ENCODE data around the gene KIRREL2. TPM values are rescaled to one million over a fixed set of nuclear protein-coding genes. Genes with fewer than 3 reads are reported as not detected.
A peak's percentile ranks its signal among the peaks of the same experiment; 100 is the strongest.

The KIRREL2 gene
- total and polyA plus RNA-seq, 3 experiments from 2014 or later, result 0.62 to 0.83 TPM; not detected in 1

GRCh38 chr19:35860436-35860817 is 3.7 kb downstream of the KIRREL2 start:
- no peaks in the 10 kb centered on the region for H3K4me1 ChIP-seq (ENCODE audit: insufficient read depth, low read length)
- no peaks in the 10 kb centered on the region for H3K9me3 ChIP-seq (ENCODE audit: low read length)
- no peaks in the 10 kb centered on the region for H3K36me3 ChIP-seq (ENCODE audit: insufficient read depth, low read length)
- peaks cover 10% of the 10 kb centered on the region for H3K27me3 ChIP-seq (ENCODE audit: insufficient read depth, low read length, poor library complexity, severe bottlenecking)
- POLR2A ChIA-PET, result no interaction called here
- H3K27me3 Mint-ChIP-seq, result peaks cover 43 to 56% of the 10 kb centered on the region in 2 donors
- no peak overlapping the region for H3K4me3 ChIP-seq (ENCODE audit: low read length)
- H3K4me1 Mint-ChIP-seq, result peaks cover 8 to 16% (median 12%) of the 10 kb centered on the region in 3 donors
- CTCF ChIA-PET, result interaction anchor here (1.9 kb wide), 1 partner anchor 80 kb away, joined by 4 read pairs; no protein-coding TSS in a partner anchor
- no peak overlapping the region for H3K4me3 Mint-ChIP-seq
- H3K27ac ChIP-seq (ENCODE audit: low read depth, low read length), result no peak overlapping the region
- no peak overlapping the region for H3K27ac Mint-ChIP-seq
- H3K36me3 Mint-ChIP-seq, result no peaks in the 10 kb centered on the region
- no peaks in the 10 kb centered on the region for H3K9me3 Mint-ChIP-seq
- no peak for DNase-seq

- Mint-ChIP-seq H3K36me3 (no peaks in the 10 kb centered on the region), H3K27ac (no peak overlapping the region), H3K9me3 (no peaks in the 10 kb centered on the region), H3K4me1 (peaks cover 8 to 16% (median 12%) of the 10 kb centered on the region in 3 donors), H3K27me3 (peaks cover 39 to 58% of the 10 kb centered on the region in 2 donors), H3K4me3 (no peak overlapping the region)
- Histone ChIP-seq H3K4me3 (ENCODE audit: low read length) (no peak overlapping the region), H3K36me3 (ENCODE audit: insufficient read depth, low read length) (no peaks in the 10 kb centered on the region), H3K9me3 (ENCODE audit: low read length) (no peaks in the 10 kb centered on the region), H3K27me3 (ENCODE audit: insufficient read depth, low read length, poor library complexity, severe bottlenecking) (peaks cover 10% of the 10 kb centered on the region), H3K27ac (ENCODE audit: low read depth, low read length) (no peak overlapping the region), H3K4me1 (ENCODE audit: insufficient read depth, low read length) (no peaks in the 10 kb centered on the region)
- CTCF ChIA-PET, result interaction anchor here (1.9 kb wide), 1 partner anchor 80 kb away, joined by 4 read pairs; no protein-coding TSS in a partner anchor
- POLR2A ChIA-PET, result no interaction called here
- no peak for DNase-seq
Measured at GRCh38 chr19:35860818-35861639, 4.3 kb downstream of the KIRREL2 start.

- ChIA-PET POLR2A (no interaction called here), CTCF (no interaction called here)
- H3K9me3 Mint-ChIP-seq, result no peaks in the 10 kb centered on the region
- Histone ChIP-seq H3K4me1 (ENCODE audit: insufficient read depth, low read length) (no peaks in the 10 kb centered on the region), H3K4me3 (ENCODE audit: low read length) (no peak overlapping the region), H3K27ac (ENCODE audit: low read depth, low read length) (no peak overlapping the region), H3K9me3 (ENCODE audit: low read length) (no peaks in the 10 kb centered on the region), H3K27me3 (ENCODE audit: insufficient read depth, low read length, poor library complexity, severe bottlenecking) (peaks cover 10% of the 10 kb centered on the region), H3K36me3 (ENCODE audit: insufficient read depth, low read length) (no peaks in the 10 kb centered on the region)
- no peaks in the 10 kb centered on the region for H3K36me3 Mint-ChIP-seq
- H3K4me1 Mint-ChIP-seq, result peaks cover 8 to 16% (median 12%) of the 10 kb centered on the region in 3 donors
- no peak overlapping the region for H3K27ac Mint-ChIP-seq
- H3K27me3 Mint-ChIP-seq, result peaks cover 39 to 62% of the 10 kb centered on the region in 2 donors
- H3K4me3 Mint-ChIP-seq, result no peak overlapping the region
- DNase-seq, result no peak
Measured at GRCh38 chr19:35861640-35862160, 5.0 kb downstream of the KIRREL2 start.

- Mint-ChIP-seq H3K9me3 (no peaks in the 10 kb centered on the region), H3K27ac (no peak overlapping the region), H3K4me1 (peaks cover 3 to 9% (median 4%) of the 10 kb centered on the region in 3 donors), H3K36me3 (no peaks in the 10 kb centered on the region), H3K4me3 (no peak overlapping the region), H3K27me3 (peaks cover 38 to 63% of the 10 kb centered on the region in 2 donors)
- no peak for DNase-seq
- no peaks in the 10 kb centered on the region for H3K4me1 ChIP-seq (ENCODE audit: insufficient read depth, low read length)
- no peak overlapping the region for H3K27ac ChIP-seq (ENCODE audit: low read depth, low read length)
- H3K27me3 ChIP-seq (ENCODE audit: insufficient read depth, low read length, poor library complexity, severe bottlenecking), result peaks cover 5% of the 10 kb centered on the region
- no peak overlapping the region for H3K4me3 ChIP-seq (ENCODE audit: low read length)
- H3K9me3 ChIP-seq (ENCODE audit: low read length), result no peaks in the 10 kb centered on the region
- CTCF ChIA-PET, result interaction anchor here (0.6 kb wide), 1 partner anchor 171 kb away, joined by 3 read pairs; no protein-coding TSS in a partner anchor
- POLR2A ChIA-PET, result no interaction called here
- no peaks in the 10 kb centered on the region for H3K36me3 ChIP-seq (ENCODE audit: insufficient read depth, low read length)
Measured at GRCh38 chr19:35862528-35862927, 5.8 kb downstream of the KIRREL2 start.

- Histone ChIP-seq H3K9me3 (ENCODE audit: low read length) (no peaks in the 10 kb centered on the region), H3K27me3 (ENCODE audit: insufficient read depth, low read length, poor library complexity, severe bottlenecking) (peaks cover 5% of the 10 kb centered on the region), H3K4me1 (ENCODE audit: insufficient read depth, low read length) (no peaks in the 10 kb centered on the region), H3K27ac (ENCODE audit: low read depth, low read length) (no peak overlapping the region), H3K36me3 (ENCODE audit: insufficient read depth, low read length) (no peaks in the 10 kb centered on the region), H3K4me3 (ENCODE audit: low read length) (no peak overlapping the region)
- Mint-ChIP-seq H3K27ac (no peak overlapping the region), H3K27me3 (peaks cover 37 to 67% of the 10 kb centered on the region in 2 donors), H3K9me3 (no peaks in the 10 kb centered on the region), H3K4me3 (no peak overlapping the region), H3K4me1 (peaks cover 0 to 13% (median 2%) of the 10 kb centered on the region in 3 donors), H3K36me3 (no peaks in the 10 kb centered on the region)
- CTCF ChIA-PET, result interaction anchor here (0.6 kb wide), 1 partner anchor 171 kb away, joined by 3 read pairs; no protein-coding TSS in a partner anchor
- POLR2A ChIA-PET, result no interaction called here
- DNase-seq, result no peak
Measured at GRCh38 chr19:35863018-35863417, 6.3 kb downstream of the KIRREL2 start.

- peaks cover 32 to 61% of the 10 kb centered on the region in 2 donors for H3K27me3 Mint-ChIP-seq
- H3K27me3 ChIP-seq (ENCODE audit: insufficient read depth, low read length, poor library complexity, severe bottlenecking), result peaks cover 30% of the 10 kb centered on the region
Measured at GRCh38 chr19:35868172-35868822, 11.6 kb downstream of the KIRREL2 start, which contains the start of gene APLP1. TSS of gene APLP1 (plus strand) at chr19:35868574. CDS start at chr19:35868637, 63 bp downstream.

GRCh38 chr19:35868823-35869326 is 12.2 kb downstream of the KIRREL2 start:
- ChIA-PET POLR2A (no interaction called here), CTCF (interaction anchor here (1.5 kb wide), 1 partner anchor 14 kb away, joined by 3 read pairs; no protein-coding TSS in a partner anchor)
- Mint-ChIP-seq H3K27ac (no peak overlapping the region), H3K4me1 (peaks cover 12 to 23% (median 14%) of the 10 kb centered on the region in 3 donors), H3K36me3 (no peaks in the 10 kb centered on the region), H3K27me3 (peaks cover 30 to 64% of the 10 kb centered on the region in 2 donors), H3K4me3 (peak overlapping the region; percentile 45 to 67 (median 65)), H3K9me3 (no peaks in the 10 kb centered on the region)
- no peak for DNase-seq
- H3K4me1 ChIP-seq (ENCODE audit: insufficient read depth, low read length), result peaks cover 18% of the 10 kb centered on the region
- H3K4me3 ChIP-seq (ENCODE audit: low read length), result peak overlapping the region; percentile 34
- no peaks in the 10 kb centered on the region for H3K36me3 ChIP-seq (ENCODE audit: insufficient read depth, low read length)
- no peak overlapping the region for H3K27ac ChIP-seq (ENCODE audit: low read depth, low read length)
- peaks cover 30% of the 10 kb centered on the region for H3K27me3 ChIP-seq (ENCODE audit: insufficient read depth, low read length, poor library complexity, severe bottlenecking)
- no peaks in the 10 kb centered on the region for H3K9me3 ChIP-seq (ENCODE audit: low read length)

More at GRCh38 chr19:35868172-35868822, 11.6 kb downstream of the KIRREL2 start, which contains the start of gene APLP1:
- Mint-ChIP-seq H3K36me3 (no peaks in the 10 kb centered on the region), H3K9me3 (no peaks in the 10 kb centered on the region), H3K4me3 (peak within 1 kb of the TSS; percentile 55 to 74 (median 65)), H3K4me1 (peaks cover 12 to 23% (median 14%) of the 10 kb centered on the region in 3 donors), H3K27ac (peak within 1 kb of the TSS in 1 of 8 donors; percentile 28)
- ChIA-PET CTCF (interaction anchor here (1.5 kb wide), 1 partner anchor 14 kb away, joined by 3 read pairs; no protein-coding TSS in a partner anchor), POLR2A (no interaction called here)
- DNase-seq, result peak; percentile 43 to 69 (median 54)
- H3K4me3 ChIP-seq (ENCODE audit: low read length), result peak within 1 kb of the TSS; percentile 34
- H3K27ac ChIP-seq (ENCODE audit: low read depth, low read length), result no peak within 1 kb of the TSS
- no peaks in the 10 kb centered on the region for H3K36me3 ChIP-seq (ENCODE audit: insufficient read depth, low read length)
- H3K9me3 ChIP-seq (ENCODE audit: low read length), result no peaks in the 10 kb centered on the region
- peaks cover 18% of the 10 kb centered on the region for H3K4me1 ChIP-seq (ENCODE audit: insufficient read depth, low read length)

Measured in CD8-positive, alpha-beta memory T cell (primary cell).